Measurements from ENCODE around the gene DAB2IP. TPM values are rescaled to one million over a fixed set of nuclear protein-coding genes. Genes with fewer than 3 reads are reported as not detected.

DAB2IP gene
- total and polyA plus RNA-seq, 2 donors (not counting 1 experiment from before 2014, with no cell fraction given): 14.6 to 16.5 TPM

DNA sequence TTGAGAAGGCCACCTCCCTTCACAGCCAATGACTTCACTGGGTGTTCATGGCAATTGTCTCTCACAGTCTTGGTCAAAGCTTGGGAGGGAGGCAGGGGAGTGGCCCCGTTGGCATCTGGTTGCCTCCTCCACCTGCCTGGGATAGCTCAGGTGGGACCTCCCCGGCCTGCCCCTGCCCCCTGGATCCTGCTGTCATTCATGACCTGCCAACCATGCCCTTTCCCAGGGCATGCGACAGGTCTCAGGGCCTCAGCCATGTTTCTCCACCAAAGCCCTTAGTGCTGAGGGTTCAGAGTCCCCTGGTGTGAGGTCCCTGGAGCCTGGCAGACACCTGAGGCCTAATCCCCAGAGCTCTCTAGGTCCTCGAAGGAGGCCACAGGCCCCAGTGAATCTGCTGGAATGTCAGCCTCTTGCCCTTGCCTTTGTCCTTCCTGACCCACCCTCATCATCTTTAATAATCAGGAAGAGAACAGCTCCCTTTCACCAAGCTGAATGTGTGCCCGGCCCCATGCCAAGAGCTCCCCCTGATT lies 5.6 kb downstream of the DAB2IP start:
- H3K27me3 ChIP-seq (ENCODE audit: control insufficient read depth, insufficient read depth, low read length): peaks cover 25% of the 10 kb centered on the region
- H3K4me3 ChIP-seq (replicated peaks in 1 of 4; ENCODE audit: control extremely low read depth in 1 of 4, insufficient read depth in 1 of 4, low read depth in 3 of 4, low read length in 4 of 4): no peak overlapping the region
- H3K79me2 ChIP-seq (ENCODE audit: control insufficient read depth, insufficient read depth, low read length): no peaks in the 10 kb centered on the region
- TF ChIP-seq EZH2 (IDR thresholded peaks at IDR 0.05; ENCODE audit: low read length, missing control alignments): no peak
- no peaks in the 10 kb centered on the region for H3K36me3 ChIP-seq (ENCODE audit: control insufficient read depth, insufficient read depth, low read length)
- no peak overlapping the region for H3K9ac ChIP-seq (ENCODE audit: insufficient read depth, low read length)
- no peak for DNase-seq (ENCODE audit: low read depth in 2 of 2)
- peaks cover 2% of the 10 kb centered on the region for H4K20me1 ChIP-seq (ENCODE audit: control insufficient read depth, extremely low read depth, insufficient read depth, low read length)
- H2AFZ ChIP-seq (ENCODE audit: low read length): no peak overlapping the region
- no peak overlapping the region for H3K27ac ChIP-seq (ENCODE audit: insufficient read depth, low read length)
- no peak overlapping the region for H3K4me2 ChIP-seq (ENCODE audit: extremely low read depth, insufficient read depth, low read length)
- H3K4me1 ChIP-seq (ENCODE audit: control insufficient read depth, extremely low read depth, insufficient read depth, low read length): peaks cover 3% of the 10 kb centered on the region
- no peaks in the 10 kb centered on the region for H3K9me3 ChIP-seq (ENCODE audit: control insufficient read depth, insufficient read depth, low read depth, low read length)

DNA sequence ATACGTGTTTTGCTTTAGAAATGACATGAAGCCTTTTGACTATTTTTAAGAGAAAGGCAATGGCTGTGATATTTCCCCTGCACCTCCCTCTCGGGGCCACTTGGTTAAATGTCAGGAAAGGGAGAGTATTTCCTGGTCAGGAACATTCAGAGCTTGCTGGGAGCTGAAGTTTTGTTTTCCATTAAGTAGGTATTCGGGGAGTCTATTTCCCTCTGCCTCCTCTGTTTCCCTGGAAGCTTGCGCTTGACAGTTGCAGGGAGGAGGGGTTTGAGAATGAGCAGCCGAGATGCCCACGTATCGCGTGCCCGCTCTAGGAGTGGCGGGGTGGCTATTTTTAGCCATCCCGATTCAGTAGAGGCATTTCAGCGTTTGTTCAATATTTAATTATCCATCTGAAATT lies 6.7 kb downstream of the DAB2IP start:
- Histone ChIP-seq H3K27me3 (ENCODE audit: control insufficient read depth, insufficient read depth, low read length) (peaks cover 15% of the 10 kb centered on the region), H3K9ac (ENCODE audit: insufficient read depth, low read length) (no peak overlapping the region), H3K27ac (ENCODE audit: insufficient read depth, low read length) (no peak overlapping the region), H3K4me2 (ENCODE audit: extremely low read depth, insufficient read depth, low read length) (no peak overlapping the region), H4K20me1 (ENCODE audit: control insufficient read depth, extremely low read depth, insufficient read depth, low read length) (peaks cover 2% of the 10 kb centered on the region), H3K4me3 (replicated peaks in 1 of 4; ENCODE audit: control extremely low read depth in 1 of 4, insufficient read depth in 1 of 4, low read depth in 3 of 4, low read length in 4 of 4) (no peak overlapping the region), H3K36me3 (ENCODE audit: control insufficient read depth, insufficient read depth, low read length) (no peaks in the 10 kb centered on the region), H3K9me3 (ENCODE audit: control insufficient read depth, insufficient read depth, low read depth, low read length) (no peaks in the 10 kb centered on the region), H3K4me1 (ENCODE audit: control insufficient read depth, extremely low read depth, insufficient read depth, low read length) (no peaks in the 10 kb centered on the region), H3K79me2 (ENCODE audit: control insufficient read depth, insufficient read depth, low read length) (no peaks in the 10 kb centered on the region), H2AFZ (ENCODE audit: low read length) (no peak overlapping the region)
- TF ChIP-seq, protein P1, sequence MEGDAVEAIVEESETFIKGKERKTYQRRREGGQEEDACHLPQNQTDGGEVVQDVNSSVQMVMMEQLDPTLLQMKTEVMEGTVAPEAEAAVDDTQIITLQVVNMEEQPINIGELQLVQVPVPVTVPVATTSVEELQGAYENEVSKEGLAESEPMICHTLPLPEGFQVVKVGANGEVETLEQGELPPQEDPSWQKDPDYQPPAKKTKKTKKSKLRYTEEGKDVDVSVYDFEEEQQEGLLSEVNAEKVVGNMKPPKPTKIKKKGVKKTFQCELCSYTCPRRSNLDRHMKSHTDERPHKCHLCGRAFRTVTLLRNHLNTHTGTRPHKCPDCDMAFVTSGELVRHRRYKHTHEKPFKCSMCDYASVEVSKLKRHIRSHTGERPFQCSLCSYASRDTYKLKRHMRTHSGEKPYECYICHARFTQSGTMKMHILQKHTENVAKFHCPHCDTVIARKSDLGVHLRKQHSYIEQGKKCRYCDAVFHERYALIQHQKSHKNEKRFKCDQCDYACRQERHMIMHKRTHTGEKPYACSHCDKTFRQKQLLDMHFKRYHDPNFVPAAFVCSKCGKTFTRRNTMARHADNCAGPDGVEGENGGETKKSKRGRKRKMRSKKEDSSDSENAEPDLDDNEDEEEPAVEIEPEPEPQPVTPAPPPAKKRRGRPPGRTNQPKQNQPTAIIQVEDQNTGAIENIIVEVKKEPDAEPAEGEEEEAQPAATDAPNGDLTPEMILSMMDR (conservative IDR thresholded peaks at IDR 0.05 in 1 of 2, IDR thresholded peaks at IDR 0.05 in 1 of 2; ENCODE audit: low read depth in 1 of 2, low read length in 2 of 2): no peak
- no peak for TF ChIP-seq EZH2 (IDR thresholded peaks at IDR 0.05; ENCODE audit: low read length, missing control alignments)
- no peak for DNase-seq (ENCODE audit: low read depth in 2 of 2)

- Histone ChIP-seq H3K9me3 (ENCODE audit: control insufficient read depth, insufficient read depth, low read depth, low read length) (no peaks in the 10 kb centered on the region), H3K27me3 (ENCODE audit: control insufficient read depth, insufficient read depth, low read length) (peaks cover 13% of the 10 kb centered on the region)
- TF ChIP-seq EZH2 (IDR thresholded peaks at IDR 0.05; ENCODE audit: low read length, missing control alignments): no peak
- TF ChIP-seq, protein P1 (conservative IDR thresholded peaks at IDR 0.05 in 1 of 2, IDR thresholded peaks at IDR 0.05 in 1 of 2; ENCODE audit: low read depth in 1 of 2, low read length in 2 of 2): no peak
Measured at GRCh38 chr9:121658591-121658990, 7.2 kb downstream of the DAB2IP start.

More at GRCh38 chr9:121658591-121658990, 7.2 kb downstream of the DAB2IP start:
- H3K79me2 ChIP-seq (ENCODE audit: control insufficient read depth, insufficient read depth, low read length): no peaks in the 10 kb centered on the region
- no peaks in the 10 kb centered on the region for H3K36me3 ChIP-seq (ENCODE audit: control insufficient read depth, insufficient read depth, low read length)
- H4K20me1 ChIP-seq (ENCODE audit: control insufficient read depth, extremely low read depth, insufficient read depth, low read length): peaks cover 2% of the 10 kb centered on the region
- H2AFZ ChIP-seq (ENCODE audit: low read length): no peak overlapping the region
- no peak overlapping the region for H3K9ac ChIP-seq (ENCODE audit: insufficient read depth, low read length)
- H3K4me3 ChIP-seq (replicated peaks in 1 of 4; ENCODE audit: control extremely low read depth in 1 of 4, insufficient read depth in 1 of 4, low read depth in 3 of 4, low read length in 4 of 4): no peak overlapping the region
- no peak overlapping the region for H3K4me2 ChIP-seq (ENCODE audit: extremely low read depth, insufficient read depth, low read length)
- no peak overlapping the region for H3K27ac ChIP-seq (ENCODE audit: insufficient read depth, low read length)
- DNase-seq (ENCODE audit: low read depth in 2 of 2): no peak
- no peaks in the 10 kb centered on the region for H3K4me1 ChIP-seq (ENCODE audit: control insufficient read depth, extremely low read depth, insufficient read depth, low read length)
